Measurements from ENCODE around the gene SMARCAL1.

Gene SMARCAL1

DNA sequence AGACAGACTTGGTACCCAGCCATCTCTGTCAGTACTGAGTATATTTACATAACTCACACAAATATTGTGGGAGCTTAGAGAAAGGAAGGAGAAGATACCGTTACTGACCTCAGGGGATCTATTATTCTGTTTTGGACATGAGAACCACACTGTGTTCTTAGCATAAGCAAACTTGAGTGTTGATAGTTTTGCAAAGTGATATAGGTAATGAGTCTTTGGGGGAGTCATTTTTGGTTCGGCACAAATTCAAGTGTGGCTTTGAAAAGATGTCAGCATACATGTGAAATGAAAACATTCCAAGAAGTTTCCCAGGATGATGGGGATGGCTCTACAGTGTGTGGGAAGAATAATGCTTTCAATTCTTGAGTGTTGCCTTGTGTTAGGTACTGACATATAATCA, 24.1 kb downstream of the SMARCAL1 start:
- TF ChIP-seq EZH2phosphoT487 (IDR thresholded peaks at IDR 0.05; ENCODE audit: low read length) = no peak
- no peak for TF ChIP-seq EZH2 (optimal IDR thresholded peaks at IDR 0.05; ENCODE audit: low read depth, low read length)
- TF ChIP-seq, protein P1, sequence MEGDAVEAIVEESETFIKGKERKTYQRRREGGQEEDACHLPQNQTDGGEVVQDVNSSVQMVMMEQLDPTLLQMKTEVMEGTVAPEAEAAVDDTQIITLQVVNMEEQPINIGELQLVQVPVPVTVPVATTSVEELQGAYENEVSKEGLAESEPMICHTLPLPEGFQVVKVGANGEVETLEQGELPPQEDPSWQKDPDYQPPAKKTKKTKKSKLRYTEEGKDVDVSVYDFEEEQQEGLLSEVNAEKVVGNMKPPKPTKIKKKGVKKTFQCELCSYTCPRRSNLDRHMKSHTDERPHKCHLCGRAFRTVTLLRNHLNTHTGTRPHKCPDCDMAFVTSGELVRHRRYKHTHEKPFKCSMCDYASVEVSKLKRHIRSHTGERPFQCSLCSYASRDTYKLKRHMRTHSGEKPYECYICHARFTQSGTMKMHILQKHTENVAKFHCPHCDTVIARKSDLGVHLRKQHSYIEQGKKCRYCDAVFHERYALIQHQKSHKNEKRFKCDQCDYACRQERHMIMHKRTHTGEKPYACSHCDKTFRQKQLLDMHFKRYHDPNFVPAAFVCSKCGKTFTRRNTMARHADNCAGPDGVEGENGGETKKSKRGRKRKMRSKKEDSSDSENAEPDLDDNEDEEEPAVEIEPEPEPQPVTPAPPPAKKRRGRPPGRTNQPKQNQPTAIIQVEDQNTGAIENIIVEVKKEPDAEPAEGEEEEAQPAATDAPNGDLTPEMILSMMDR (IDR thresholded peaks at IDR 0.05; ENCODE audit: low read length) = no peak
- Histone ChIP-seq H3F3A (ENCODE audit: insufficient read depth, low read length) (no peaks in the 10 kb centered on the region), H3K79me2 (ENCODE audit: low read length) (no peaks in the 10 kb centered on the region), H4K20me1 (ENCODE audit: insufficient read depth, low read length) (no peaks in the 10 kb centered on the region), H3K27ac (ENCODE audit: low read length) (no peak overlapping the region), H3K36me3 (replicated peaks; ENCODE audit: insufficient read depth, low read length) (no peaks in the 10 kb centered on the region), H3K4me1 (ENCODE audit: low read length) (no peaks in the 10 kb centered on the region), H2AFZ (ENCODE audit: low read length) (no peak overlapping the region), H3K9me2 (replicated peaks; ENCODE audit: insufficient read depth, low read length) (no peaks in the 10 kb centered on the region), H3K4me3 (ENCODE audit: low read length) (no peak overlapping the region), H3K4me2 (ENCODE audit: low read depth, low read length) (no peak overlapping the region), H3K27me3 (replicated peaks; ENCODE audit: insufficient read depth, low read length) (no peaks in the 10 kb centered on the region), H3K9me3 (replicated peaks; ENCODE audit: insufficient read depth, low read length) (no peaks in the 10 kb centered on the region), H3K9ac (ENCODE audit: low read length) (no peak overlapping the region)
- DNase-seq = no peak

- no peak overlapping the region for H3K4me2 ChIP-seq (ENCODE audit: low read depth, low read length)
- H4K20me1 ChIP-seq (ENCODE audit: insufficient read depth, low read length) = no peaks in the 10 kb centered on the region
- no peaks in the 10 kb centered on the region for H3K36me3 ChIP-seq (replicated peaks; ENCODE audit: insufficient read depth, low read length)
- H3K27ac ChIP-seq (ENCODE audit: low read length) = no peak overlapping the region
- no peaks in the 10 kb centered on the region for H3K9me2 ChIP-seq (replicated peaks; ENCODE audit: insufficient read depth, low read length)
- H3K9ac ChIP-seq (ENCODE audit: low read length) = no peak overlapping the region
- no peaks in the 10 kb centered on the region for H3K4me1 ChIP-seq (ENCODE audit: low read length)
- H3F3A ChIP-seq (ENCODE audit: insufficient read depth, low read length) = no peaks in the 10 kb centered on the region
- DNase-seq = no peak
- no peak overlapping the region for H3K4me3 ChIP-seq (ENCODE audit: low read length)
- H3K9me3 ChIP-seq (replicated peaks; ENCODE audit: insufficient read depth, low read length) = no peaks in the 10 kb centered on the region
- no peak overlapping the region for H2AFZ ChIP-seq (ENCODE audit: low read length)
- no peaks in the 10 kb centered on the region for H3K27me3 ChIP-seq (replicated peaks; ENCODE audit: insufficient read depth, low read length)
- H3K79me2 ChIP-seq (ENCODE audit: low read length) = no peaks in the 10 kb centered on the region
- TF ChIP-seq EZH2phosphoT487 (IDR thresholded peaks at IDR 0.05; ENCODE audit: low read length) (no peak), EZH2 (optimal IDR thresholded peaks at IDR 0.05; ENCODE audit: low read depth, low read length) (no peak)
- TF ChIP-seq, protein P1 (IDR thresholded peaks at IDR 0.05; ENCODE audit: low read length) = no peak
Measured at GRCh38 chr2:216441308-216442010, 29.2 kb downstream of the SMARCAL1 start.

DNA sequence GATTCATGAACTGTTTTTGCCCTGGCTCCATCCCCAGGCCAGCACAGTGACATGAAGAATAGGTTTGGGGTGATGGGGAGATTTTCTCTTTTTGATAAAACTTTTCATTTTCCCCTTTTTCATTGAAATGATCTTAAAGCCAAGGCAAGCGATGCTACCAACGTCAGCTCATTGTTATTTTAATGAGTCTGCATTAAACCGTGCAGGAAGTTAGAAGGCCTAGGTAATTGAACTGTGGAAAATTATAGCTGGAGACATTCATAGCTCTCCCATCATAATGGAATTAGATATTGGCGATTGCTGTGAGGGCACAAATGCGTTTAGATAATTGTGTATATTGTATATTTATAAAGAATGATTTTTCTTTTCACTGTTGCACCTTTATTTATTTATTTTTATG, 33.2 kb downstream of the SMARCAL1 start:
- H3K9me2 ChIP-seq (replicated peaks; ENCODE audit: insufficient read depth, low read length) = no peaks in the 10 kb centered on the region
- no peak overlapping the region for H3K9ac ChIP-seq (ENCODE audit: low read length)
- no peaks in the 10 kb centered on the region for H3K27me3 ChIP-seq (replicated peaks; ENCODE audit: insufficient read depth, low read length)
- no peak overlapping the region for H3K27ac ChIP-seq (ENCODE audit: low read length)
- H3F3A ChIP-seq (ENCODE audit: insufficient read depth, low read length) = no peaks in the 10 kb centered on the region
- no peak overlapping the region for H2AFZ ChIP-seq (ENCODE audit: low read length)
- no peaks in the 10 kb centered on the region for H3K4me1 ChIP-seq (ENCODE audit: low read length)
- H3K79me2 ChIP-seq (ENCODE audit: low read length) = no peaks in the 10 kb centered on the region
- TF ChIP-seq, protein P1 (IDR thresholded peaks at IDR 0.05; ENCODE audit: low read length) = no peak
- TF ChIP-seq EZH2 (optimal IDR thresholded peaks at IDR 0.05; ENCODE audit: low read depth, low read length) (no peak), EZH2phosphoT487 (IDR thresholded peaks at IDR 0.05; ENCODE audit: low read length) (no peak)
- H3K36me3 ChIP-seq (replicated peaks; ENCODE audit: insufficient read depth, low read length) = no peaks in the 10 kb centered on the region
- H3K4me2 ChIP-seq (ENCODE audit: low read depth, low read length) = no peak overlapping the region
- DNase-seq = no peak
- H3K4me3 ChIP-seq (ENCODE audit: low read length) = no peak overlapping the region
- H4K20me1 ChIP-seq (ENCODE audit: insufficient read depth, low read length) = no peaks in the 10 kb centered on the region
- no peaks in the 10 kb centered on the region for H3K9me3 ChIP-seq (replicated peaks; ENCODE audit: insufficient read depth, low read length)
